Fibroblast of mammary gland (primary cell): ENCODE data around the gene SGPL1.

ENCODE experiments used
- DNase-seq: peaks from one replicate; pipeline ENCODE4 v3.0.0-alpha.2; 2010; ENCODE audit warnings: low read depth
- H3K4me3 ChIP-seq: 2 replicates; pipeline ENCODE4 v1.5.1; 2011; ENCODE audit warnings: low read depth, mild to moderate bottlenecking, low read length, moderate library complexity; ENCODE audit not compliant: control insufficient read depth
- TF ChIP-seq, protein P1 (sequence below): conservative IDR thresholded peaks from 2 replicates; pipeline ENCODE4 v1.5.1; 2011; ENCODE audit warnings: low read depth, low read length, inconsistent platforms; ENCODE audit not compliant: control insufficient read depth, insufficient read depth

SGPL1 gene

GRCh38 chr10:70923696-70924095, 107.9 kb downstream of the SGPL1 start:
- H3K4me3 ChIP-seq = no peak overlapping the region
- DNase-seq = no peak
- TF ChIP-seq, protein P1, sequence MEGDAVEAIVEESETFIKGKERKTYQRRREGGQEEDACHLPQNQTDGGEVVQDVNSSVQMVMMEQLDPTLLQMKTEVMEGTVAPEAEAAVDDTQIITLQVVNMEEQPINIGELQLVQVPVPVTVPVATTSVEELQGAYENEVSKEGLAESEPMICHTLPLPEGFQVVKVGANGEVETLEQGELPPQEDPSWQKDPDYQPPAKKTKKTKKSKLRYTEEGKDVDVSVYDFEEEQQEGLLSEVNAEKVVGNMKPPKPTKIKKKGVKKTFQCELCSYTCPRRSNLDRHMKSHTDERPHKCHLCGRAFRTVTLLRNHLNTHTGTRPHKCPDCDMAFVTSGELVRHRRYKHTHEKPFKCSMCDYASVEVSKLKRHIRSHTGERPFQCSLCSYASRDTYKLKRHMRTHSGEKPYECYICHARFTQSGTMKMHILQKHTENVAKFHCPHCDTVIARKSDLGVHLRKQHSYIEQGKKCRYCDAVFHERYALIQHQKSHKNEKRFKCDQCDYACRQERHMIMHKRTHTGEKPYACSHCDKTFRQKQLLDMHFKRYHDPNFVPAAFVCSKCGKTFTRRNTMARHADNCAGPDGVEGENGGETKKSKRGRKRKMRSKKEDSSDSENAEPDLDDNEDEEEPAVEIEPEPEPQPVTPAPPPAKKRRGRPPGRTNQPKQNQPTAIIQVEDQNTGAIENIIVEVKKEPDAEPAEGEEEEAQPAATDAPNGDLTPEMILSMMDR = no peak

DNA sequence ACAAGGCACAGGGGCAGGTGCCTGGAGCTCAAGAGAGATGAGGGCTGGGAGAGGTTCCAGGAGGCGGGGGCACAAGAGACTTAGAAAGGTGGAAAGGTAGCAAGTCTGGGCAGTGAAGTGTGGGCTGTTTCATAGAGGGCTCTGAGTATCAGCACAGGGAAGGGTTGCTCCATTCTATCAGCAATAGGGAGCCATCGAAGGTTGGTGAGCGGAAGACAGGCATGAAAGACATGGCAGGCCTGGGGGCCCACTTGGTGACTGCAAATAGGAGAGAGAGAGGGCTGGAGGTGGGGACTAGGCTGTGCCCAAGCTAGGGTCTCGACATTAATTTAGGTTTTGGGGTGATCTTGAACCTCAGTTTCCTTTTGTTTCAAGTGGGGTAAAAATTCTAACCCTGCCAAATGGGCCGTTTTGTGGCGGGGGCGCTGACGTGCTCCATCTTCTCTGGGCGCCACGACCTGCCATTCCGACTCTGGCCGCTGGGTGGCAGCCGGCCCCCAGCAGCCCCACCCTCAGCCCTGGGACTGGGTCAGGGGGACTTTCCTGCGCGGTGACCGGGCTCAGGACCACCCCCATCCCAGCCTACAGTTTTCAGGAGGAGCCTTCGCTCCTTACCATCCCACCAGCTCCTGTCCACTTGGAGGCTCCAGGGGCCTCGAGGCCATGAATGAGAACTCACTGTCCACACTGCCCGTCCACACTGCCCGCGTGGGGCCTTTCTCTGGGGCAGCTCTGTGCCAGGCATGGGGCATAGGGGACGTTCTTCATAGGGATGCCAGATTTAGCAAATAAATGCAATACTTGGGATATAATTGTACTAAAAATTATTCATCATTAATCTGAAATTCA, 109.9 kb downstream of the SGPL1 start:
- DNase-seq = peak; percentile 12
- TF ChIP-seq, protein P1 = peak; percentile 67

DNA sequence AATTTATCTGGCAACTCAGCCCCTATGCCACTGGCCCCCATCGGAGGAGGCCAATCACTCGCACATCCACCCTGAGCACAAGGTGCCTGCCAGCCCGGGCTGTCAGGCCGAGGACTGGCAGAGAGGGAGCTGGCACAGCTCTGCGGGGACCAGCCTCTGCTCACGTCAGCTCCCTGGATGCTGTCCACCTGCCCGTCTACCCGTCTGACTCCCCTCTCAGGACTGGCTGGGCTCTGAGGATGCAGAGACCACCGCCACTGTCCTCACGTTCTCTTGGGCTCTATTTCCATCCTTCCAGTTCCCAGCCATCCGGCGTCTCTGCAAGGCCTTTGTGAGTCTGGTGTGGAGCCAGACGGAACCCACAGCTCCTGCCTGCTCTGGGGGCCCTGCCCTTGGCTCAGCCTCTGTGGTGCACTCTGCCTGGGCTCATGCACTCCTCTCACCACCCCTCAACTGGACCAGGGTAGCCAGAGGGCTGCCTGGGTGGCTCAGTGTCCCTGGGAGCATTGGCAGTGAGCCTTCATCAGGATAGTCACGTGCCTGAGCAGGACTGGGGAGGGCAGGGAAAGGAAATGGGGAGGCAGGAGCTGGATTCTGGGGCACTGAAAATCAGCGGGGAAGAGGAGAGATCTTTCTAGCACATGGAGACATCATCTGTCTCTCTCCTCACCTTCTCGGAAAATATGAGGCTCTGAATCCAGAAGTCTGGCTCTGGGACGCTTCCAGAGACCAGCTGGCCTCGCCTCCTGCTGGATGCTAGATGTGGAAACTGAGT, 110.7 kb downstream of the SGPL1 start:
- TF ChIP-seq, protein P1 = no peak
- no peak overlapping the region for H3K4me3 ChIP-seq
- DNase-seq = no peak

More for the DNA sequence above, 109.9 kb downstream of the SGPL1 start:
- H3K4me3 ChIP-seq = no peak overlapping the region

GRCh38 chr10:70927189-70927943, 111.6 kb downstream of the SGPL1 start:
- TF ChIP-seq, protein P1 = no peak
- DNase-seq = no peak
- H3K4me3 ChIP-seq = no peak overlapping the region

DNA sequence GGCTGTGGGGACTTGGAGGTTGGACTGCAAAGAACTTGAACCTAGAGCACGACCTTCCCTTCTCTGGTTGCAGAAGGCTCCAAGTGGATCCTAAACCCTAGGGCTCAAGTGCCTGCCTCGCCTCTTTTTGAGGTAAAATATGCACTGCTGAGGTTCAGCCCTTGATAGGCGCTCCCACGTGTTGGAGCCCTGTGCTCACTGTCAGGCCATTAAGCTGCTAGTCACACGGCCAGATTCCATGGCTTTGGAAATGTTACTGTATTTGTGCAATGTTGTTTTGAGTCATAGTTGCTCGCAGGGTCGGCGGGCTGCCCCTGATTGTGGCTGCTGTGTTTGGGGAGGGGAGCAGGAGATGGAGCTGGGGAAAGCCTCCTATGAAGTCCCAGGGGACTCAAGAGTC, 112.4 kb downstream of the SGPL1 start:
- TF ChIP-seq, protein P1 = no peak
- H3K4me3 ChIP-seq = no peak overlapping the region
- no peak for DNase-seq

GRCh38 chr10:70930263-70931000, 114.7 kb downstream of the SGPL1 start:
- no peak overlapping the region for H3K4me3 ChIP-seq
- DNase-seq = no peak
- TF ChIP-seq, protein P1 = no peak
